HCT116 (cell line): Measurements from ENCODE around the gene KRT15. TPM values are rescaled to one million over a fixed set of nuclear protein-coding genes. Genes with fewer than 3 reads are reported as not detected.

Experiments used
- ATAC-seq: fragments of 200-7000 bp; cut with Tn5 transposase; 2 replicates; pipeline ENCODE4 v1.9.1; 2020; ENCODE audit warnings: mild to moderate bottlenecking, moderate library complexity
- BruUV-seq: library from RNA; stranded (reverse); fragments of 400-500 nt; replicated peaks from 2 replicates; lab custom pipeline; 2021; lab: Mats Ljungman, UMichigan
- CTCF ChIA-PET: fragments of 300-600 bp; sonication (Branson Sonifier 250); formaldehyde crosslinking; loops from one replicate; lab custom pipeline; 2021; ENCODE audit warnings: antibody characterized with exemption; lab: Charles Lee
- POLR2A ChIA-PET: fragments of 300-600, 350-600 bp; sonication (Branson Sonifier 250); formaldehyde crosslinking; loops from one replicate; lab custom pipeline; 2021; ENCODE audit warnings: antibody characterized with exemption; lab: Charles Lee
- RAD21 ChIA-PET, 2 experiments: fragments of 300-600 bp; sonication (Branson Sonifier 250); formaldehyde crosslinking; loops; one replicate each; lab custom pipeline; 2023; ENCODE audit warnings: low total read pairs in 2 of 2; ENCODE audit not compliant: uncharacterized antibody in 2 of 2, unreplicated experiment in 2 of 2, low non-redundant PET in 1 of 2; lab: Charles Lee
- DNase-seq: peaks from one replicate; pipeline ENCODE4 v3.0.0-alpha.2; 2010; ENCODE audit warnings: low read depth, low spot score
- H2AFZ ChIP-seq: fragments of 200-600 bp; shearing (Covaris generic), sonication (generic); 2 replicates; pipeline ENCODE4 v1.6.1; 2017; ENCODE audit warnings: low read depth, mixed run types, mixed read lengths, antibody characterized with exemption, low read length; ENCODE audit not compliant: poor library complexity, severe bottlenecking
- H3K27ac ChIP-seq: 2 replicates; pipeline ENCODE4 v1.5.1; 2012; ENCODE audit warnings: low read depth, low read length
- H3K27me3 ChIP-seq: fragments of 200-600 bp; sonication (generic); 2 replicates; pipeline ENCODE4 v1.6.1; 2016; ENCODE audit warnings: mixed run types, low read length, mixed read lengths; ENCODE audit not compliant: insufficient read depth
- H3K36me3 ChIP-seq, 2 experiments: fragments of 200-500 bp in 1 of 2; fragments of 200-600 bp in 1 of 2; sonication (Bioruptor generic) in 1 of 2; sonication (generic) in 1 of 2; 2 replicates each; pipeline versions ENCODE4 v1.5.1 to v1.6.1; 2014 to 2016; ENCODE audit warnings: low read length in 2 of 2, inconsistent platforms in 1 of 2, mixed read lengths in 1 of 2, mixed run types in 1 of 2; ENCODE audit not compliant: insufficient read depth in 2 of 2, control insufficient read depth in 1 of 2
- H3K4me1 ChIP-seq, 2 experiments: fragments of 200-600 bp in 1 of 2; sonication (generic) in 1 of 2; 2 replicates each; pipeline versions ENCODE4 v1.5.1 to v1.6.1; 2012 to 2017; ENCODE audit warnings: low read length in 2 of 2, inconsistent platforms in 1 of 2, mild to moderate bottlenecking in 1 of 2, mixed read lengths in 1 of 2, mixed run types in 1 of 2, moderate library complexity in 1 of 2; ENCODE audit not compliant: insufficient read depth in 2 of 2, control insufficient read depth in 1 of 2
- H3K4me2 ChIP-seq: fragments of 200-600 bp; sonication (generic); 2 replicates; pipeline ENCODE4 v1.6.1; 2017; ENCODE audit warnings: mixed run types, low read length, mixed read lengths
- H3K4me3 ChIP-seq, 2 experiments: fragments of 200-600 bp in 1 of 2; sonication (generic) in 1 of 2; replicated peaks in 1 of 2; 2 replicates each; pipeline ENCODE4 v1.5.1; 2011 to 2016; ENCODE audit warnings: low read length in 2 of 2, control low read depth in 1 of 2, low read depth in 1 of 2, mild to moderate bottlenecking in 1 of 2, mixed read lengths in 1 of 2, mixed run types in 1 of 2
- H3K79me2 ChIP-seq: fragments of 200-600 bp; sonication (generic); 2 replicates; pipeline ENCODE4 v1.6.1; 2017; ENCODE audit warnings: mild to moderate bottlenecking, mixed run types, low read length, moderate library complexity, mixed read lengths; ENCODE audit not compliant: insufficient read depth
- H3K9ac ChIP-seq: fragments of 200-600 bp; sonication (generic); 2 replicates; pipeline ENCODE4 v1.6.1; 2016; ENCODE audit warnings: low read length, mixed read lengths
- H3K9me2 ChIP-seq: fragments of 200-600 bp; sonication (generic), shearing (Covaris generic); 2 replicates; pipeline ENCODE4 v1.6.1; 2017; ENCODE audit warnings: mixed run types, mild to moderate bottlenecking, moderate library complexity; ENCODE audit not compliant: insufficient read depth
- H3K9me3 ChIP-seq, 2 experiments: fragments of 200-500 bp in 1 of 2; fragments of 200-600 bp in 1 of 2; sonication (Bioruptor generic) in 1 of 2; sonication (generic) in 1 of 2; 2 replicates each; pipeline ENCODE4 v1.6.1; 2014 to 2017; ENCODE audit warnings: low read length in 2 of 2, mixed read lengths in 2 of 2, inconsistent platforms in 1 of 2, low read depth in 1 of 2, mild to moderate bottlenecking in 1 of 2, mixed run types in 1 of 2, moderate library complexity in 1 of 2; ENCODE audit not compliant: control insufficient read depth in 1 of 2, insufficient read depth in 1 of 2
- H4K20me1 ChIP-seq: fragments of 200-600 bp; sonication (generic), shearing (Covaris generic); 2 replicates; pipeline ENCODE4 v1.6.1; 2017; ENCODE audit warnings: mixed run types, mild to moderate bottlenecking, moderate library complexity; ENCODE audit not compliant: insufficient read depth
- CBX3 ChIP-seq: IDR thresholded peaks from 2 replicates; pipeline ENCODE4 v1.6.1; 2012; ENCODE audit warnings: low read depth
- CEBPB ChIP-seq: IDR thresholded peaks from 2 replicates; pipeline ENCODE4 v1.6.1; 2012; ENCODE audit warnings: low read depth
- CTCF ChIP-seq, 3 experiments: fragments of 200-600 bp in 1 of 3; sonication (generic) in 1 of 3; IDR thresholded peaks in 2 of 3; conservative IDR thresholded peaks in 1 of 3; 2 replicates each; pipeline ENCODE4 v1.5.1; 2012 to 2017; ENCODE audit warnings: low read depth in 2 of 3, low read length in 2 of 3, antibody characterized with exemption in 1 of 3, borderline replicate concordance in 1 of 3, control low read depth in 1 of 3, mild to moderate bottlenecking in 1 of 3, mixed read lengths in 1 of 3, mixed run types in 1 of 3, moderate library complexity in 1 of 3; ENCODE audit not compliant: insufficient read depth in 1 of 3
- EGR1 ChIP-seq: IDR thresholded peaks from 2 replicates; pipeline ENCODE4 v1.6.1; 2012; ENCODE audit warnings: low read depth
- ELF1 ChIP-seq: IDR thresholded peaks from 2 replicates; pipeline ENCODE4 v1.6.1; 2012; ENCODE audit warnings: low read depth, borderline replicate concordance
- EZH2 ChIP-seq: fragments of 200-600 bp; sonication (generic); IDR thresholded peaks from 2 replicates; pipeline ENCODE4 v1.6.1; 2017; ENCODE audit warnings: antibody characterized with exemption, mixed run types
- FOSL1 ChIP-seq: IDR thresholded peaks from 2 replicates; pipeline ENCODE4 v1.6.1; 2012; ENCODE audit warnings: low read depth
- JUND ChIP-seq: IDR thresholded peaks from 2 replicates; pipeline ENCODE4 v1.6.1; 2012
- POLR2A ChIP-seq: IDR thresholded peaks from 2 replicates; pipeline ENCODE4 v1.7.0; 2011; ENCODE audit warnings: borderline replicate concordance; ENCODE audit not compliant: insufficient read depth, insufficient read length; ENCODE audit errors: extremely low read depth
- POLR2AphosphoS5 ChIP-seq: IDR thresholded peaks from 2 replicates; pipeline ENCODE4 v1.6.1; 2011; ENCODE audit warnings: mild to moderate bottlenecking, low read depth, low read length, moderate library complexity
- SIN3A ChIP-seq: IDR thresholded peaks from 2 replicates; pipeline ENCODE4 v1.6.1; 2012; ENCODE audit warnings: low read depth
- SP1 ChIP-seq: IDR thresholded peaks from 2 replicates; pipeline ENCODE4 v1.6.1; 2012; ENCODE audit warnings: low read depth
- SRF ChIP-seq: IDR thresholded peaks from 2 replicates; pipeline ENCODE4 v1.6.1; 2012; ENCODE audit warnings: low read depth
- TCF7L2 ChIP-seq: IDR thresholded peaks from 2 replicates; pipeline ENCODE4 v1.7.0; 2011; ENCODE audit warnings: borderline replicate concordance, inconsistent platforms; ENCODE audit not compliant: insufficient read depth, insufficient read length; ENCODE audit errors: extremely low read depth
- YY1 ChIP-seq: IDR thresholded peaks from 2 replicates; pipeline ENCODE4 v1.6.1; 2011; ENCODE audit warnings: low read length, low read depth, moderate library complexity, mild to moderate bottlenecking; ENCODE audit not compliant: insufficient replicate concordance; ENCODE audit errors: extremely low read depth
- ZBTB33 ChIP-seq: IDR thresholded peaks from 2 replicates; pipeline ENCODE4 v1.6.1; 2011; ENCODE audit warnings: mild to moderate bottlenecking, low read length, moderate library complexity; ENCODE audit not compliant: insufficient replicate concordance; ENCODE audit errors: extremely low read depth
- ZFX ChIP-seq: fragments of 450-650 bp; IDR thresholded peaks from 2 replicates; pipeline ENCODE4 v1.6.1; 2017
- intact Hi-C: fragments of 100-400 bp; cut with micrococcal nuclease; formaldehyde crosslinking; loops from 2 replicates; pipeline ENCODE4 v1.10.0; 2022
- total RNA-seq: library from RNA; stranded (reverse); gene quantifications from one replicate; pipeline ENCODE4 v1.2.1, GENCODE V29; 2021; ENCODE audit not compliant: unreplicated experiment
- TF ChIP-seq, protein P1 (sequence below): IDR thresholded peaks from 2 replicates; pipeline ENCODE4 v1.6.1; 2012
- TF ChIP-seq, protein P2 (sequence below): IDR thresholded peaks from 2 replicates; pipeline ENCODE4 v1.6.1; 2012
- TF ChIP-seq, protein P3 (sequence below): IDR thresholded peaks from 2 replicates; pipeline ENCODE4 v1.6.1; 2012; ENCODE audit warnings: low read depth

The KRT15 gene
- total RNA-seq, 1 experiment from 2014 or later = 37.1 TPM

GRCh38 chr17:41499714-41500113 lies 19.0 kb downstream of the KRT15 start:
- H3K9me2 ChIP-seq = no peaks in the 10 kb centered on the region
- no peak overlapping the region for H2AFZ ChIP-seq
- RAD21 ChIA-PET = no interaction called here
- no TSS peak for BruUV-seq
- POLR2A ChIA-PET = interaction anchor here (0.6 to 1.8 kb wide), 4 partner anchors 26 to 1091 kb away, joined by 3 to 6 read pairs (median 4); no protein-coding TSS in a partner anchor
- H3K4me3 ChIP-seq = peak overlapping the region in 1 of 2 experiments; percentile 21; a peak in 2 of 4 replicates
- H3K27ac ChIP-seq = peak overlapping the region; percentile 31; the same call in 1 of the 2 replicates
- H3K9me3 ChIP-seq = no peaks in the 10 kb centered on the region
- CTCF ChIA-PET = interaction anchor here (0.6 to 2.3 kb wide), 2 partner anchors 50 to 163 kb away, joined by 3 to 10 read pairs; no protein-coding TSS in a partner anchor
- H3K4me1 ChIP-seq = peaks cover 28 to 71% of the 10 kb centered on the region in 2 experiments
- no peaks in the 10 kb centered on the region for H3K79me2 ChIP-seq
- no peaks in the 10 kb centered on the region for H4K20me1 ChIP-seq
- H3K36me3 ChIP-seq = no peaks in the 10 kb centered on the region
- no peaks in the 10 kb centered on the region for H3K27me3 ChIP-seq
- TF ChIP-seq CTCF (IDR thresholded peaks at IDR 0.05 in 2 of 3, conservative IDR thresholded peaks at IDR 0.05 in 1 of 3; ENCODE audit: borderline replicate concordance in 1 of 3, insufficient read depth in 1 of 3, low read depth in 2 of 3, low read length in 2 of 3) = no peak
- no peak for TF ChIP-seq JUND
- no peak for TF ChIP-seq EZH2
- no peak for TF ChIP-seq ZBTB33
- TF ChIP-seq POLR2AphosphoS5 = no peak
- TF ChIP-seq POLR2A = no peak
- TF ChIP-seq CEBPB = no peak
- TF ChIP-seq, protein P1, sequence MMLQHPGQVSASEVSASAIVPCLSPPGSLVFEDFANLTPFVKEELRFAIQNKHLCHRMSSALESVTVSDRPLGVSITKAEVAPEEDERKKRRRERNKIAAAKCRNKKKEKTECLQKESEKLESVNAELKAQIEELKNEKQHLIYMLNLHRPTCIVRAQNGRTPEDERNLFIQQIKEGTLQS = no peak
- no peak for TF ChIP-seq SIN3A
- no peak for TF ChIP-seq ZFX
- no peak for TF ChIP-seq YY1
- no peak for TF ChIP-seq SP1
- no peak for TF ChIP-seq EGR1
- no peak for TF ChIP-seq CBX3
- TF ChIP-seq ELF1 = no peak
- TF ChIP-seq TCF7L2 = no peak
- TF ChIP-seq SRF = no peak
- no peak for TF ChIP-seq FOSL1
- TF ChIP-seq, protein P2, sequence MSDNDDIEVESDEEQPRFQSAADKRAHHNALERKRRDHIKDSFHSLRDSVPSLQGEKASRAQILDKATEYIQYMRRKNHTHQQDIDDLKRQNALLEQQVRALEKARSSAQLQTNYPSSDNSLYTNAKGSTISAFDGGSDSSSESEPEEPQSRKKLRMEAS = no peak
- TF ChIP-seq, protein P3, sequence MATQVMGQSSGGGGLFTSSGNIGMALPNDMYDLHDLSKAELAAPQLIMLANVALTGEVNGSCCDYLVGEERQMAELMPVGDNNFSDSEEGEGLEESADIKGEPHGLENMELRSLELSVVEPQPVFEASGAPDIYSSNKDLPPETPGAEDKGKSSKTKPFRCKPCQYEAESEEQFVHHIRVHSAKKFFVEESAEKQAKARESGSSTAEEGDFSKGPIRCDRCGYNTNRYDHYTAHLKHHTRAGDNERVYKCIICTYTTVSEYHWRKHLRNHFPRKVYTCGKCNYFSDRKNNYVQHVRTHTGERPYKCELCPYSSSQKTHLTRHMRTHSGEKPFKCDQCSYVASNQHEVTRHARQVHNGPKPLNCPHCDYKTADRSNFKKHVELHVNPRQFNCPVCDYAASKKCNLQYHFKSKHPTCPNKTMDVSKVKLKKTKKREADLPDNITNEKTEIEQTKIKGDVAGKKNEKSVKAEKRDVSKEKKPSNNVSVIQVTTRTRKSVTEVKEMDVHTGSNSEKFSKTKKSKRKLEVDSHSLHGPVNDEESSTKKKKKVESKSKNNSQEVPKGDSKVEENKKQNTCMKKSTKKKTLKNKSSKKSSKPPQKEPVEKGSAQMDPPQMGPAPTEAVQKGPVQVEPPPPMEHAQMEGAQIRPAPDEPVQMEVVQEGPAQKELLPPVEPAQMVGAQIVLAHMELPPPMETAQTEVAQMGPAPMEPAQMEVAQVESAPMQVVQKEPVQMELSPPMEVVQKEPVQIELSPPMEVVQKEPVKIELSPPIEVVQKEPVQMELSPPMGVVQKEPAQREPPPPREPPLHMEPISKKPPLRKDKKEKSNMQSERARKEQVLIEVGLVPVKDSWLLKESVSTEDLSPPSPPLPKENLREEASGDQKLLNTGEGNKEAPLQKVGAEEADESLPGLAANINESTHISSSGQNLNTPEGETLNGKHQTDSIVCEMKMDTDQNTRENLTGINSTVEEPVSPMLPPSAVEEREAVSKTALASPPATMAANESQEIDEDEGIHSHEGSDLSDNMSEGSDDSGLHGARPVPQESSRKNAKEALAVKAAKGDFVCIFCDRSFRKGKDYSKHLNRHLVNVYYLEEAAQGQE = no peak
- intact Hi-C loops = loop anchor here (10.0 kb wide), 1 partner anchor 85 kb away; no protein-coding TSS in a partner anchor
- H3K9ac ChIP-seq = peak overlapping the region; percentile 58
- H3K4me2 ChIP-seq = peak overlapping the region; percentile 68
- ATAC-seq = no peak
- no peak for DNase-seq
